COR-L47 (cell line): ENCODE results near the gene PAQR5.
A peak's percentile ranks its signal among the peaks of the same experiment; 100 is the strongest.

Experiments
- DNase-seq: peaks from one replicate; lab custom pipeline; 2025; lab: John Stamatoyannopoulos, UW

PAQR5 gene

GRCh38 chr15:69392352-69392751, 93.6 kb downstream of the PAQR5 start:
- DNase-seq = no peak

GRCh38 chr15:69393831-69394491, 95.2 kb downstream of the PAQR5 start:
- no peak for DNase-seq

GRCh38 chr15:69394556-69395282, 96.0 kb downstream of the PAQR5 start:
- DNase-seq = peak; percentile 54

DNA sequence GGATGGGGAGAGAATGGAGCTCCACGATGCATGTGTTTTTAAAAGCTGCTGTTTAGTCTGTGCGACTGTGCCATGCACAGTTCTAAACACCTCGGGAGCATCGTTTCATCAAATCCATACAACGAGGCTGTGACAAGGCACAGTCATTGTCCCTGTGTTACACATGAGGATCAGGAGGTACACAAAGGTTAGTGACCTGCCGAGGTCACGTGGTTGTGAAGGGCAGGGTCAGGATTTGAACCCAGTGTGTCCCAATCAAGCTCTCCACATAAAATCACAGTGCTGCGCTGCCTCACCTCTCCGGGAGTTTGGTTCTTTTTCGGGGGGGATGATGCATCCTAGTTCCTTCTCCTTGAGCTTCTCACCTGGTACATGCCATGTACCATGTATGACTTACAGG, 96.7 kb downstream of the PAQR5 start:
- no peak for DNase-seq

DNA sequence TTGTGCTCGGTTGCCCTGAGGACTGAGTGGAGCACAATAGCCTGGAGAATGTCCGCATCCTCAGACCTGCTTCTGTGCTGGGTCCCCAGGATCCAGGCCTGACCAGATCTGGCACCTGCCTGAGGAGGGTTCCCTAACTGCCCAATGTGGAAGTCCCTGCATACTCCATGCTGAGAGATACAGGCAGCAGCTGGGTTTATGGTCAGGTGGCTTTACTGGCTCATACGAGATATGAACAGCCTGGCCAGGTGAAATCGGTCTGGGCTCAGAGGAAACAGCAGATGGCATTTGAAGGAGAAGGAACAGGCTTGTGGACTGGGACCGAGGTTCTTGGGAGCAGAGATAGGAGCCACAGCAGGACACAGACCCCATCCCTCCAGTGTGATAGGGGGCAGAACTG, 97.3 kb downstream of the PAQR5 start:
- DNase-seq = no peak

- no peak for DNase-seq
Observed at GRCh38 chr15:69398491-69398891, 99.8 kb downstream of the PAQR5 start.

GRCh38 chr15:69400850-69401249, 102.1 kb downstream of the PAQR5 start:
- no peak for DNase-seq

DNA sequence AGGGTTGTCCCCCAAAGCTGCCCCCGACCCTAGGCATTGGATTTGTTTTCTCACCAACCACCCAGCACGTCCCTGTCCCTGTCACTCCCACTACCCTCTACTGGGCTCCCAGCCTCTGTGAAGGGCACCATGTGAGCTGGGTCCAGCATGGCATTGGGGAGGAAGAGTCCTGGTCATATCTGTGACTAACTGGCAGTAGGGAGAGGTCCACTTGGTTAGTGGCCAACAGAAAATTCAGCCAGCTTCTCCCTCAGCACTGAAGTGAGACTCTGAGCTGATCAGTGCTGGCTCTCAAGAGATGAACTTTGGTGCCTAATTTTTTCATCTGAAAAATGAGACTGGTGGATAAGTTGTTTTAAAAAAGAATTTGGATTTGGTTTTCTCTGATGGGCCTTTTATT, 104.1 kb downstream of the PAQR5 start:
- DNase-seq = no peak

DNA sequence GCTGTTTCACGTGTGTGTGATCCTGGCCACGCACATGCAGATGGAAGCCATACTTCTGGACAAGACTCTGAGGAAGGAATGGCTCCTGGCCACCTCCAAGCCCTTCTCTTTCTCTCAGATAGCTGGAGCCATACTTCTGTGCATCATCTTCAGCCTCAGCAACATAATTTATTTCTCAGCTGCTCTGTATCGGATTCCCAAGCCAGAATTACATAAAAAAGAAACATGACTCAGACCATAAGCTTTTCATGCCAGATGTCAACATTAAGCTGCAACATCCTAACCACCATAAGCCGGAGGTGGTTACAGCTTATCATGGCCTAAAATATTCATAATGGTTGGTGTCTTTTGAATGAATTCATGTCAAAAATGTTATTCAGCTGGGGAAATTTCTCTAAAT, 104.9 kb downstream of the PAQR5 start:
- no peak for DNase-seq

DNA sequence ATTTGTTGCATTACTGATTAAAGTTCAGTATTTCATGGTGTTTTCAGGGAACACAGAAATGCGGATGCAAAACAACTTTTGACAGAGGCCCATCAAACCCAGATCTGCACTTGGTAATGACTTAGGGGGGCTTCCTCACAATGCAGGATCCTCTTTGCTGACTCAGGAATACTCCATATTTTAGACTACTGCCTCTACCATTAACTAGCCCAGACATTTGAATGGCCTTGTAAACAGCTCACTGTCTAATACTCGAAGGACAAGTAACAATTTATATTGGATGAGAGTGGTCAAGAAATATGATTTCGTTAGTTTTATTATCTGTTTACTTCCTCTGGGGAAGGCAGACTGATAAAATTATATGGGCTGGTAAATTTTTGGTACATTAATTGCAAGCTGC, 106.4 kb downstream of the PAQR5 start:
- DNase-seq = no peak

DNA sequence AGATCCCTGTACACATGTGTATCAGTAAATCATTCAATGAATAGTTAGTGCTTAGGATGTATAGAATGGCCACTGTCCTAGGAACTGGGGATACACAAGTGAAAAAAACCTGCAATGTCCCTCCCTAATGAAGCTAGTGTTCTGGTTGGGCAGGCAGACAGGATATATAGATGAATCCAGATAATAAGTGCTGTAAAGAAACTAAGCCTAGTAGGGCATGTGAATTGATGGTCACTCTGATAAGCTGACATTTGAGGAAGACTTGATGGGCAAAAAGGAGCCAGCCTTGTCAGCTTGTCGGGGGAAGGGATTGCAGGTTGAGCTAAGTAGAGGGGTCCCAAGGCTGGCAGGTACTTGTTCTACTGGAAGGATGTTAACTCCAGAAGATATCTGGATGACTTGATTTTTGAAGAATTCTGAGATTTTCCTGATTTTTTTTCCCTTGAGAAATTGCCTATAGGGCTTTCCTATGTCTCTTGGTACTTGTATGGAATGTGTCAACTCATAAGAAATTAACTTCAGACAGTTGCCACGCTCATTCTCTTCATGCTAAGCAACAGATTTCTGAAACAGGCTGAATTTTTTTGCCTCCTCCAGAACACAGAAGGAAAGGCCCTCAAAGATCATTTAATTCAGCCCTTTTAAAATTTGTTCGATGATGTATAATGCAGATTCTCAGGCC, 109.1 kb downstream of the PAQR5 start:
- no peak for DNase-seq

DNA sequence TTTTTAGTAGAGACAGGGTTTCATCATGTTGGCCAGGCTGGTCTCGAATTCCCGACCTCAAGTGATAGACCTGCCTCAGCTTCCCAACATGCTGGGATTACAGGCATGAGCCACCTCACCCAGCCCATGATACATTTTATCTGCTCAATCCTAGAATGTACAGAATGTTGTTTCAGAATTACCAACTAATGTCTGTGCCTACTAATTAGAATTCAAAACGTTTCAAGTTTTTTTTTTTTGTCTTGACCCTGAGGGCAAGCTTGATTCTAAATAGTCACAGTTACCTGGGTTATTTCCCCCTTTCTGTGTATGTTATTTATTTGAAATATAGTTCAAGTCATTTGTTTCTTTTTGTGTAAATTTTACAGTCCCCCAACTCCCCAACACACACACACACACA, 110.1 kb downstream of the PAQR5 start:
- DNase-seq = no peak

- peak; percentile 47 for DNase-seq
Observed at GRCh38 chr15:69410248-69410874, 111.6 kb downstream of the PAQR5 start.

- no peak for DNase-seq
Observed at GRCh38 chr15:69412274-69412673, 113.6 kb downstream of the PAQR5 start.

- no peak for DNase-seq
Observed at GRCh38 chr15:69412701-69413100, 114.0 kb downstream of the PAQR5 start.

GRCh38 chr15:69413822-69414700, 115.3 kb downstream of the PAQR5 start, which contains the start of gene KIF23:
KIF23 (plus strand) TSS chr15:69414349; CDS start chr15:69414466, 117 bp downstream.
- peak; percentile 91 for DNase-seq

GRCh38 chr15:69414701-69415167, 116.0 kb downstream of the PAQR5 start:
- no peak for DNase-seq

GRCh38 chr15:69415381-69415780, 116.7 kb downstream of the PAQR5 start:
- DNase-seq = no peak

GRCh38 chr15:69417581-69417980, 118.9 kb downstream of the PAQR5 start:
- no peak for DNase-seq

- no peak for DNase-seq
Observed at GRCh38 chr15:69421498-69421897, 122.8 kb downstream of the PAQR5 start.

DNA sequence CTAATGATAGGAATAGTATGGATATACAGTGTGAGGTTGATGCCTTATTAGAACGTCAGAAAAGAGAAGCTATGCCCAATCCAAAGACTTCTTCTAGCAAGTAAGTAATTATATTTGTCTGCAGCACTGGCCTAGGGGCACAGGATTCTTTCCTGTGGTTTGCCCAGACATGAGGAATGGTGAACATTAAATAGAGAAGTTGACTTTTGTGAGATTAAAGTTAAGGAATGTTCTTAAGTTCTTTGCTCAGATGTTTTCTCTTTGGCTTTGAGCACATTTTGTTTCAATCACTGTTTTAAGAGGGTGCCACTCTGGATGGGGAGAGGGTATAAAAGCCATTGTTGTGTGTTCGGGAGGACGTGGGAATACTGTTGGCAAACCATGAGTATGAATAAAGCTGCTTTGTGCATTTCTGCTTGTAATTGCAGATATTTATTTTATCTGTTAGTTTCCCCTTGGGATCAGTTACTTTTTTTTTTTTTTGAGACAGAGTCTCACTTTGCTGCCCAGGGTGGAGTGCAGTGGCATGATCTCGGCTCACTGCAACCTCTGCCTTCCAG, 123.7 kb downstream of the PAQR5 start:
- no peak for DNase-seq
